ENCODE data around the gene PCAT6. TPM values are rescaled to one million over a fixed set of nuclear protein-coding genes. Genes with fewer than 3 reads are reported as not detected.

PCAT6 gene
- total RNA-seq, 6 donors from 2014 or later: 0.86 to 3.8 (median 1.6) TPM; not detected in 2

DNA sequence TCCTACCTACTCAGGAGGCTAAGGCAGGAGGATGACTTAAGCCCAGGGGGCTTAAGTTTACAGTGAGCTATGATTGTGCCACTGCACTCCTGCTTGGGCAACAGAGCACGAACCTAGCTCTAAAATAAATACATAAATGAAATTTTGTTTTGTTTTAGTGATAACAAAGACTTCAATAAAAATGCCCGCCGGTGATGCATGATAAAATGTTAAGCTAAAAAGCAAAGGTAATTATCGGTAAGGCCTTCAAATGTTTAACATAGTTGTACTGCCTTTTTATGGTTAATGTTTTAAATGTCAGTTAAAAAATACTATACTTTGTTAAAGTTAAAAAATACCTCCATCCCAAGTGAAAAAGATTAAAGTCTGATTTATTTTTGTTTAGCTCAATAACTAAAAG, 29.6 kb upstream of the PCAT6 start:
- H3K9me3 ChIP-seq: no peaks in the 10 kb centered on the region
- no peaks in the 10 kb centered on the region for H3K27me3 ChIP-seq
- TF ChIP-seq POLR2A (IDR thresholded peaks at IDR 0.05): no peak
- TF ChIP-seq EP300 (IDR thresholded peaks at IDR 0.05): no peak
- TF ChIP-seq, protein P1, sequence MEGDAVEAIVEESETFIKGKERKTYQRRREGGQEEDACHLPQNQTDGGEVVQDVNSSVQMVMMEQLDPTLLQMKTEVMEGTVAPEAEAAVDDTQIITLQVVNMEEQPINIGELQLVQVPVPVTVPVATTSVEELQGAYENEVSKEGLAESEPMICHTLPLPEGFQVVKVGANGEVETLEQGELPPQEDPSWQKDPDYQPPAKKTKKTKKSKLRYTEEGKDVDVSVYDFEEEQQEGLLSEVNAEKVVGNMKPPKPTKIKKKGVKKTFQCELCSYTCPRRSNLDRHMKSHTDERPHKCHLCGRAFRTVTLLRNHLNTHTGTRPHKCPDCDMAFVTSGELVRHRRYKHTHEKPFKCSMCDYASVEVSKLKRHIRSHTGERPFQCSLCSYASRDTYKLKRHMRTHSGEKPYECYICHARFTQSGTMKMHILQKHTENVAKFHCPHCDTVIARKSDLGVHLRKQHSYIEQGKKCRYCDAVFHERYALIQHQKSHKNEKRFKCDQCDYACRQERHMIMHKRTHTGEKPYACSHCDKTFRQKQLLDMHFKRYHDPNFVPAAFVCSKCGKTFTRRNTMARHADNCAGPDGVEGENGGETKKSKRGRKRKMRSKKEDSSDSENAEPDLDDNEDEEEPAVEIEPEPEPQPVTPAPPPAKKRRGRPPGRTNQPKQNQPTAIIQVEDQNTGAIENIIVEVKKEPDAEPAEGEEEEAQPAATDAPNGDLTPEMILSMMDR (IDR thresholded peaks at IDR 0.05): no peak
- no peak for TF ChIP-seq POLR2AphosphoS5 (IDR thresholded peaks at IDR 0.05)
- H3K4me1 ChIP-seq: peaks cover 0 to 25% (median 0%) of the 10 kb centered on the region in 4 donors
- WGBS, 2 donors: 76 to 83% methylated on average over 4 of the region's 4 CpGs
- H3K27ac ChIP-seq: no peak overlapping the region
- H3K36me3 ChIP-seq: peaks cover 0 to 4% (median under 1%) of the 10 kb centered on the region in 4 donors
- no peak overlapping the region for H3K4me3 ChIP-seq
- DNase-seq: no peak
- ATAC-seq (ENCODE audit: low FRiP score in 2 of 2): no peak

DNA sequence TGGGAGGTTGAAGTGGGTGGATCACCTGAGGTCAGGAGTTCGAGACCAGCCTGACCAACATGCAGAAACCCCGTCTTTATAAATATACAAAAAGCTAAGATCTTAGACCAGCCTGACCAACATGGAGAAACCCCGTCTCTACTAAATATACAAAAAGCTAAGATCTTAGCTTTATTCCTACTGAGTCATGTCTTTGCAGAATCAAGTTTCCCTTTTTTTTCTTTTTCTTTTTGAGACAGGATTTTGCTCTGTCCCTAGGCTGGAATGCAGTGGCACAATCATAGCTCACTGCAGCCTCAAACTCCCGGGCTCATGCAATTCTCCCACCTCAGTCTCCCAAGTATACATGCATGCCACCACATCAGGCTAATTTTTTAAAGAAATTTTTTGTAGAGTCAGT, 23.9 kb upstream of the PCAT6 start:
- no peaks in the 10 kb centered on the region for H3K36me3 ChIP-seq
- 75 to 82% methylated on average over 4 of the region's 4 CpGs for WGBS, 2 donors
- H3K4me3 ChIP-seq: no peak overlapping the region
- TF ChIP-seq POLR2AphosphoS5 (IDR thresholded peaks at IDR 0.05) (no peak), EP300 (IDR thresholded peaks at IDR 0.05) (no peak), POLR2A (IDR thresholded peaks at IDR 0.05) (no peak)
- TF ChIP-seq, protein P1 (IDR thresholded peaks at IDR 0.05): no peak
- no peaks in the 10 kb centered on the region for H3K9me3 ChIP-seq
- no peaks in the 10 kb centered on the region for H3K27me3 ChIP-seq
- DNase-seq: no peak
- peaks cover 4 to 27% (median 10%) of the 10 kb centered on the region in 4 donors for H3K4me1 ChIP-seq
- H3K27ac ChIP-seq: no peak overlapping the region
- ATAC-seq (ENCODE audit: low FRiP score in 2 of 2): no peak

DNA sequence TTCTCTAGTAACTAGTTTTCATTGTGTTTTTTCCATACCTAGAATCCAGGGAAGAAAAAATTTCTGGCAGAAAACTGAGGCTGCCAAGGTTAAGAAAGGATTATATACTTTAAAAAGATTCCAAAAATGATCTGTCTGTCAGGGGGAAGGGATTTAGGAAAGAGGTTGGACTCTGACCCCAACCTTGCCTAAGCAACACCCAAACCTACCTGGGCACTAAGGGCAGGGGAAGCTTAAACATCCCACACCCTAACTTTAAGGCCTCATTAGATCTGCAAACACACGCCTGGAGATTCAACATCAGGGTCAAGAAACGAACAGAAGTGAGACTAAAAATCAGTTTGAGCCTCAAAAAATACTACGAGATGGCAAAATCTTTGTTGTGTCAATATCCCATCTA, 22.0 kb upstream of the PCAT6 start:
- ATAC-seq (ENCODE audit: low FRiP score in 2 of 2): no peak
- WGBS, 2 donors: 83 to 92% methylated on average over 3 of the region's 3 CpGs

DNA sequence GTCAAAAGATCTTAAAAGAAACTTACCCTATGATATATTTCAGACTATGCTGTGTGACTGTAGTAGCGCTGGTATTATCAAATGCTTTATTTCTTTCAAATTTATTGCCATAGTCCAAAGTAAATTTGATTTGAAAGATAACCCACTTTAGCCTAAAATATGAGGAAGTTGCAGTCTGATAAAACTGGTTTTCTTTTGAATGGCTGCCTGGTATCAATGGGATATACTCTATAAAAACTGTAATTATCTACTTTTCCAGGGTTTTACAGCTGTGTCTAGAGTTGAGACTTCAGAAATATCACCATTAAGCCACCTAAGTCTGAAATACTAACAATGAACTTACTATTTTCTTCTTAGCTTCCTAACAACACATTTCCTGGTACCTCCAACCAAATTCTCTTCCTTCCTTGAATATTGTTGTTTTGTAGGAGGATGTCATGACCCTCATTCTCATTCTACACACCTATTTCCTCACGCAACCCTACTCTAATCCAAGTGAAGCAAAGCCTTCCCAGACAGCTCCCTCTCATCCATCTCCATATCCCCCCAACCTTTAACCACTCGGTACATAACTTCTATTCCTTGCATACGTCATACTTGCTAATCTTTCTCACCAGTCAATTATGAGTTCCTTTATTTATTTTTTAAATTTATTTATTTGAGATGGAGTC, 19.5 kb upstream of the PCAT6 start:
- H3K4me3 ChIP-seq: no peak overlapping the region
- no peak for TF ChIP-seq POLR2AphosphoS5 (IDR thresholded peaks at IDR 0.05)
- no peak for TF ChIP-seq EP300 (IDR thresholded peaks at IDR 0.05)
- TF ChIP-seq, protein P1 (IDR thresholded peaks at IDR 0.05): no peak
- TF ChIP-seq POLR2A (IDR thresholded peaks at IDR 0.05): no peak
- 76% methylated on average over 4 of the region's 4 CpGs for WGBS, 2 donors
- no peaks in the 10 kb centered on the region for H3K9me3 ChIP-seq
- DNase-seq (no peak), ATAC-seq (ENCODE audit: low FRiP score in 2 of 2) (no peak)
- no peaks in the 10 kb centered on the region for H3K36me3 ChIP-seq
- no peak overlapping the region for H3K27ac ChIP-seq
- peaks cover 7 to 19% (median 10%) of the 10 kb centered on the region in 4 donors for H3K4me1 ChIP-seq
- H3K27me3 ChIP-seq: no peaks in the 10 kb centered on the region

More for the DNA sequence above, 22.0 kb upstream of the PCAT6 start:
- no peak overlapping the region for H3K4me3 ChIP-seq
- no peak overlapping the region for H3K27ac ChIP-seq
- DNase-seq: no peak
- TF ChIP-seq POLR2A (IDR thresholded peaks at IDR 0.05) (no peak), POLR2AphosphoS5 (IDR thresholded peaks at IDR 0.05) (no peak), EP300 (IDR thresholded peaks at IDR 0.05) (no peak)
- TF ChIP-seq, protein P1 (IDR thresholded peaks at IDR 0.05): no peak
- H3K4me1 ChIP-seq: peaks cover 7 to 20% (median 10%) of the 10 kb centered on the region in 4 donors
- no peaks in the 10 kb centered on the region for H3K36me3 ChIP-seq
- no peaks in the 10 kb centered on the region for H3K9me3 ChIP-seq
- no peaks in the 10 kb centered on the region for H3K27me3 ChIP-seq
